Neural cell (in vitro differentiated cells): ENCODE measurements around the gene FCMR.

Source experiments
- EP300 ChIP-seq: fragments of 450-650 bp; conservative IDR thresholded peaks from 2 replicates; pipeline ENCODE4 v1.6.1; 2014; ENCODE audit warnings: antibody characterized with exemption, mild to moderate bottlenecking, moderate library complexity; ENCODE audit not compliant: poor library complexity, severe bottlenecking
- EZH2 ChIP-seq: fragments of 200-600, 300-800 bp; shearing (Covaris generic), sonication (generic); IDR thresholded peaks from 2 replicates; pipeline ENCODE4 v1.6.1; 2014; ENCODE audit warnings: antibody characterized with exemption, low read length, borderline replicate concordance, mild to moderate bottlenecking; ENCODE audit not compliant: insufficient read depth, poor library complexity, severe bottlenecking
- MXI1 ChIP-seq: fragments of 450-650 bp; conservative IDR thresholded peaks from 2 replicates; pipeline ENCODE4 v1.6.1; 2014; ENCODE audit warnings: antibody characterized with exemption, mild to moderate bottlenecking; ENCODE audit not compliant: poor library complexity, severe bottlenecking
- POLR2AphosphoS5 ChIP-seq: IDR thresholded peaks from 2 replicates; pipeline ENCODE4 v1.6.1; 2012
- RAD21 ChIP-seq: fragments of 450-650 bp; conservative IDR thresholded peaks from 2 replicates; pipeline ENCODE4 v1.6.1; 2014; ENCODE audit warnings: antibody characterized with exemption, mild to moderate bottlenecking, moderate library complexity
- SMC3 ChIP-seq: fragments of 450-650 bp; conservative IDR thresholded peaks from 2 replicates; pipeline ENCODE4 v1.6.1; 2014; ENCODE audit warnings: antibody characterized with exemption, mild to moderate bottlenecking, moderate library complexity; ENCODE audit not compliant: poor library complexity
- TF ChIP-seq, protein P1 (sequence below): fragments of 450-650 bp; IDR thresholded peaks from 2 replicates; pipeline ENCODE4 v1.5.1; 2014; ENCODE audit warnings: antibody characterized with exemption, mild to moderate bottlenecking, moderate library complexity; ENCODE audit not compliant: poor library complexity, severe bottlenecking
- TF ChIP-seq, protein P2 (sequence below): IDR thresholded peaks from 2 replicates; pipeline ENCODE4 v1.6.1; 2012; ENCODE audit warnings: borderline replicate concordance

DNA sequence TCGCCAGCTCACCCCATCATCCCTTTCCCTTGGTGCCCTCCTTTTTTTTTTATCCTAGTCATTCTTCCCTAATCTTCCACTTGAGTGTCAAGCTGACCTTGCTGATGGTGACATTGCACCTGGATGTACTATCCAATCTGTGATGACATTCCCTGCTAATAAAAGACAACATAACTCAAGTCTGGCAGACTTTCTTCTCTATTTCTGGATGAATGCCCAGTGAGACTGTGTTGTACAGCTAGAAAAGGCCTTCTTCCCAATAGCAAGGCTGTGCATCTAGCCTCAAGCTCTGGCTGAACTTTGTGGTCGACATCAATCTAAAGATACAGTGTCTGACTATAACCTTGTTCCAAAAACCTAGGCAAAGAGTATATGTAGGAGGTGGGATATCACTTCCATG is 18.1 kb downstream of the FCMR start:
- TF ChIP-seq EZH2 (no peak), SMC3 (no peak), POLR2AphosphoS5 (no peak), EP300 (no peak), MXI1 (no peak), RAD21 (no peak)
- TF ChIP-seq, protein P1, sequence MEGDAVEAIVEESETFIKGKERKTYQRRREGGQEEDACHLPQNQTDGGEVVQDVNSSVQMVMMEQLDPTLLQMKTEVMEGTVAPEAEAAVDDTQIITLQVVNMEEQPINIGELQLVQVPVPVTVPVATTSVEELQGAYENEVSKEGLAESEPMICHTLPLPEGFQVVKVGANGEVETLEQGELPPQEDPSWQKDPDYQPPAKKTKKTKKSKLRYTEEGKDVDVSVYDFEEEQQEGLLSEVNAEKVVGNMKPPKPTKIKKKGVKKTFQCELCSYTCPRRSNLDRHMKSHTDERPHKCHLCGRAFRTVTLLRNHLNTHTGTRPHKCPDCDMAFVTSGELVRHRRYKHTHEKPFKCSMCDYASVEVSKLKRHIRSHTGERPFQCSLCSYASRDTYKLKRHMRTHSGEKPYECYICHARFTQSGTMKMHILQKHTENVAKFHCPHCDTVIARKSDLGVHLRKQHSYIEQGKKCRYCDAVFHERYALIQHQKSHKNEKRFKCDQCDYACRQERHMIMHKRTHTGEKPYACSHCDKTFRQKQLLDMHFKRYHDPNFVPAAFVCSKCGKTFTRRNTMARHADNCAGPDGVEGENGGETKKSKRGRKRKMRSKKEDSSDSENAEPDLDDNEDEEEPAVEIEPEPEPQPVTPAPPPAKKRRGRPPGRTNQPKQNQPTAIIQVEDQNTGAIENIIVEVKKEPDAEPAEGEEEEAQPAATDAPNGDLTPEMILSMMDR = no peak
- TF ChIP-seq, protein P2, sequence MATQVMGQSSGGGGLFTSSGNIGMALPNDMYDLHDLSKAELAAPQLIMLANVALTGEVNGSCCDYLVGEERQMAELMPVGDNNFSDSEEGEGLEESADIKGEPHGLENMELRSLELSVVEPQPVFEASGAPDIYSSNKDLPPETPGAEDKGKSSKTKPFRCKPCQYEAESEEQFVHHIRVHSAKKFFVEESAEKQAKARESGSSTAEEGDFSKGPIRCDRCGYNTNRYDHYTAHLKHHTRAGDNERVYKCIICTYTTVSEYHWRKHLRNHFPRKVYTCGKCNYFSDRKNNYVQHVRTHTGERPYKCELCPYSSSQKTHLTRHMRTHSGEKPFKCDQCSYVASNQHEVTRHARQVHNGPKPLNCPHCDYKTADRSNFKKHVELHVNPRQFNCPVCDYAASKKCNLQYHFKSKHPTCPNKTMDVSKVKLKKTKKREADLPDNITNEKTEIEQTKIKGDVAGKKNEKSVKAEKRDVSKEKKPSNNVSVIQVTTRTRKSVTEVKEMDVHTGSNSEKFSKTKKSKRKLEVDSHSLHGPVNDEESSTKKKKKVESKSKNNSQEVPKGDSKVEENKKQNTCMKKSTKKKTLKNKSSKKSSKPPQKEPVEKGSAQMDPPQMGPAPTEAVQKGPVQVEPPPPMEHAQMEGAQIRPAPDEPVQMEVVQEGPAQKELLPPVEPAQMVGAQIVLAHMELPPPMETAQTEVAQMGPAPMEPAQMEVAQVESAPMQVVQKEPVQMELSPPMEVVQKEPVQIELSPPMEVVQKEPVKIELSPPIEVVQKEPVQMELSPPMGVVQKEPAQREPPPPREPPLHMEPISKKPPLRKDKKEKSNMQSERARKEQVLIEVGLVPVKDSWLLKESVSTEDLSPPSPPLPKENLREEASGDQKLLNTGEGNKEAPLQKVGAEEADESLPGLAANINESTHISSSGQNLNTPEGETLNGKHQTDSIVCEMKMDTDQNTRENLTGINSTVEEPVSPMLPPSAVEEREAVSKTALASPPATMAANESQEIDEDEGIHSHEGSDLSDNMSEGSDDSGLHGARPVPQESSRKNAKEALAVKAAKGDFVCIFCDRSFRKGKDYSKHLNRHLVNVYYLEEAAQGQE = no peak
